C4-2B (cell line): ENCODE measurements around the gene RPP40.

ENCODE experiments used
- ZFX ChIP-seq: fragments of 450-650 bp; IDR thresholded peaks from 2 replicates; pipeline ENCODE4 v1.6.1; 2017
- TF ChIP-seq, protein P1 (sequence below): fragments of 450-650 bp; conservative IDR thresholded peaks from 2 replicates; pipeline ENCODE4 v1.5.1; 2017; ENCODE audit warnings: mild to moderate bottlenecking

DNA sequence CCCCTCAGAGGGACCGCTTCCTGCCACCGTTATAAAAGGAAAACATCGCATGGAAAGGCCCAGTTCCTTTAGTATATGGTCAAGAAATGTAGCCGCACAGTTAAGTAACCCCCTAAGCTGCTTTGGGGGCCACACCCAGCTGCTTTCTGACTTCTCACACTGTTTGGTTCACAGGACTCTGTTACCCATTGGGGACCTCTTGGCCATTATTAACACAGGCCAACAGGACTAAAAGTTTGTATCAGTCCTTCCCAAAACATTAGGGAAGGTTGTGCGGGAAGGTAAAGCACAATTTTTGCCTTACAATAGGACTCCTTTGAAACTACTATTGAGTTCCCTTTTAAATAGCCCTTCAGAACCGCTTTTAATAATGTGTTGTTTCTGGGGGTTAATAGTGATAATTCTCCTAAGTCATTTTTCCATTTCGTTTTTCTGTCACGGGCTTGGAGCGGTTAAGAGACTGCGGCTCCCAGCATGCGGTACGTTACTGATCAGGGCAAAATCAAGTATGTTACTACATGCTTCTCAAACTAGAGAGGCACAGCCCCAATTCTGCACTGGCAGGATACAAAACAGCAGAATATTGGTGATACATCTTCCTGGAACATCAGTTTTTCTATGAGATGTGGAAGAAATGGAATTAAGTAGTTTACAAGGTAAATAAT, 668 bp upstream of the RPP40 start:
- TF ChIP-seq, protein P1, sequence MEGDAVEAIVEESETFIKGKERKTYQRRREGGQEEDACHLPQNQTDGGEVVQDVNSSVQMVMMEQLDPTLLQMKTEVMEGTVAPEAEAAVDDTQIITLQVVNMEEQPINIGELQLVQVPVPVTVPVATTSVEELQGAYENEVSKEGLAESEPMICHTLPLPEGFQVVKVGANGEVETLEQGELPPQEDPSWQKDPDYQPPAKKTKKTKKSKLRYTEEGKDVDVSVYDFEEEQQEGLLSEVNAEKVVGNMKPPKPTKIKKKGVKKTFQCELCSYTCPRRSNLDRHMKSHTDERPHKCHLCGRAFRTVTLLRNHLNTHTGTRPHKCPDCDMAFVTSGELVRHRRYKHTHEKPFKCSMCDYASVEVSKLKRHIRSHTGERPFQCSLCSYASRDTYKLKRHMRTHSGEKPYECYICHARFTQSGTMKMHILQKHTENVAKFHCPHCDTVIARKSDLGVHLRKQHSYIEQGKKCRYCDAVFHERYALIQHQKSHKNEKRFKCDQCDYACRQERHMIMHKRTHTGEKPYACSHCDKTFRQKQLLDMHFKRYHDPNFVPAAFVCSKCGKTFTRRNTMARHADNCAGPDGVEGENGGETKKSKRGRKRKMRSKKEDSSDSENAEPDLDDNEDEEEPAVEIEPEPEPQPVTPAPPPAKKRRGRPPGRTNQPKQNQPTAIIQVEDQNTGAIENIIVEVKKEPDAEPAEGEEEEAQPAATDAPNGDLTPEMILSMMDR, result no peak; the same call in 1 of the 2 replicates
- no peak for TF ChIP-seq ZFX
